Mesothelial cell of epicardium (in vitro differentiated cells): Measurements from ENCODE around the gene HERPUD2. TPM values are rescaled to one million over a fixed set of nuclear protein-coding genes. Genes with fewer than 3 reads are reported as not detected.

ENCODE experiments used
- DNase-seq, 2 experiments: peaks; one replicate each; pipeline ENCODE4 v3.0.0; 2021; ENCODE audit warnings: low spot score in 2 of 2; ENCODE audit not compliant: unreplicated experiment in 2 of 2
- H3K27ac Mint-ChIP-seq: 2 replicates; pipeline ENCODE4 v1.8.0; 2021; ENCODE audit warnings: mixed read lengths
- H3K27me3 Mint-ChIP-seq: 2 replicates; pipeline ENCODE4 v1.8.0; 2021; ENCODE audit warnings: low read depth, mixed read lengths
- H3K36me3 Mint-ChIP-seq: 2 replicates; pipeline ENCODE4 v1.8.0; 2021; ENCODE audit warnings: mixed read lengths
- H3K4me1 Mint-ChIP-seq: 2 replicates; pipeline ENCODE4 v1.8.0; 2021; ENCODE audit warnings: mixed read lengths
- H3K4me3 Mint-ChIP-seq: 2 replicates; pipeline ENCODE4 v1.8.0; 2021; ENCODE audit warnings: mild to moderate bottlenecking, moderate library complexity, mixed read lengths
- H3K9me3 Mint-ChIP-seq: 2 replicates; pipeline ENCODE4 v1.8.0; 2021; ENCODE audit warnings: mixed read lengths
- total RNA-seq: library from RNA; stranded (reverse); gene quantifications from 3 replicates; pipeline ENCODE4 v1.2.1, GENCODE V29; 2021
- TF ChIP-seq, protein P1 (sequence below): fragments of 200-600 bp; sonication (generic); IDR thresholded peaks from one replicate; pipeline ENCODE4 v1.5.0; 2021; ENCODE audit warnings: antibody characterized with exemption; ENCODE audit not compliant: unreplicated experiment

The HERPUD2 gene
- total RNA-seq, 1 donor from 2014 or later: 32.4 TPM

DNA sequence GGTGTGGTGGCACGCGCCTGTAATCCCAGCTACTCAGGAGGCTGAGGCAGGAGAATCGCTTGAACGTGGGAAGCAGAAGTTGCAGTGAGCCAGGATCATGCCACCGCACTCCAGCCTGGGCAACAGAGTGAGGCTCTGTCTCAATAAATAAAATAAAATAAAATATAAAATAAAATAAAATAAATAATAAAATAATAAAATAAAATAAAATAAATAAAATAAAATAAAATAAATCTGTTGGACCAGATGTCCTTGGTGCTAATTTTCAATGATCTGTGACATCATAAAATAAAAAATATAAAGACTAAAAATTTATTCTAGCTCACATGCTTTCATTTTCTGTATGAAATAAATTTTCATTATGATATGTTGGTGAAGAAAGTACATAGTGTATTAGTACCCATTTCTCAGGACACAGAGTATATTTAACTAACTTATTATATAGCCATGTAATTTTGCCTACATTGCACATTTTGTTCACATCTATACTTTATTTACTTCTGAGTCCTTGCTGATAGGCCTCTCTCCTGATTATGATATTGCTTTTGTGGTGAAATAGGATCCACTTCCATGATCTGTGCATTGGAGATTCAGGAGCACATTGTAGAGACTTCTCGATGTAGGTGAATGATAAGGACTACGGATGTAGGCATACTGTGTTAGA, 17.8 kb upstream of the HERPUD2 start:
- peaks cover 23% of the 10 kb centered on the region for H3K4me1 Mint-ChIP-seq
- H3K9me3 Mint-ChIP-seq: no peaks in the 10 kb centered on the region
- H3K27ac Mint-ChIP-seq: no peak overlapping the region
- no peak overlapping the region for H3K4me3 Mint-ChIP-seq
- no peaks in the 10 kb centered on the region for H3K27me3 Mint-ChIP-seq
- TF ChIP-seq, protein P1, sequence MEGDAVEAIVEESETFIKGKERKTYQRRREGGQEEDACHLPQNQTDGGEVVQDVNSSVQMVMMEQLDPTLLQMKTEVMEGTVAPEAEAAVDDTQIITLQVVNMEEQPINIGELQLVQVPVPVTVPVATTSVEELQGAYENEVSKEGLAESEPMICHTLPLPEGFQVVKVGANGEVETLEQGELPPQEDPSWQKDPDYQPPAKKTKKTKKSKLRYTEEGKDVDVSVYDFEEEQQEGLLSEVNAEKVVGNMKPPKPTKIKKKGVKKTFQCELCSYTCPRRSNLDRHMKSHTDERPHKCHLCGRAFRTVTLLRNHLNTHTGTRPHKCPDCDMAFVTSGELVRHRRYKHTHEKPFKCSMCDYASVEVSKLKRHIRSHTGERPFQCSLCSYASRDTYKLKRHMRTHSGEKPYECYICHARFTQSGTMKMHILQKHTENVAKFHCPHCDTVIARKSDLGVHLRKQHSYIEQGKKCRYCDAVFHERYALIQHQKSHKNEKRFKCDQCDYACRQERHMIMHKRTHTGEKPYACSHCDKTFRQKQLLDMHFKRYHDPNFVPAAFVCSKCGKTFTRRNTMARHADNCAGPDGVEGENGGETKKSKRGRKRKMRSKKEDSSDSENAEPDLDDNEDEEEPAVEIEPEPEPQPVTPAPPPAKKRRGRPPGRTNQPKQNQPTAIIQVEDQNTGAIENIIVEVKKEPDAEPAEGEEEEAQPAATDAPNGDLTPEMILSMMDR: no peak
- H3K36me3 Mint-ChIP-seq: no peaks in the 10 kb centered on the region
- DNase-seq: no peak

DNA sequence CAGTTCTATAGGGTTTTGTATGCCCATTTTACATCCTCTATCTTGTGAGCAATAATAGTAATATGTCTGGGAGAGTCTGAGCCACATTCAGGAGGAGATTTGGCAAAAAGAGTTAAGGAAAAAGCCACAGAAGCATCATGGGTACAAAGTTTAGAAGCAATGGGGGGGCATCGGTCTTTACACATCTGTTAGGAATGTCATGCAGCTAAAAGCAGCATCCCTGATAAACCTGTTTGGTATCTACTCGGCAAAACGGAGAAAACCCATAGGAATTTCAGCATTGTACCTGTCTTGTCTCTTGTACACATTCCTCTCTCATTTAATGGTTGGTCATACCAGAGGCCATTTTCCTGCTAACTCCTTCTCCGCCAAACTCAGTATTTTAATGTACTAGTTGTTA, 12.5 kb upstream of the HERPUD2 start:
- H3K4me1 Mint-ChIP-seq: peaks cover 17% of the 10 kb centered on the region
- no peak overlapping the region for H3K27ac Mint-ChIP-seq
- no peak for DNase-seq
- no peaks in the 10 kb centered on the region for H3K9me3 Mint-ChIP-seq
- no peak overlapping the region for H3K4me3 Mint-ChIP-seq
- no peaks in the 10 kb centered on the region for H3K27me3 Mint-ChIP-seq
- TF ChIP-seq, protein P1: no peak
- no peaks in the 10 kb centered on the region for H3K36me3 Mint-ChIP-seq

DNA sequence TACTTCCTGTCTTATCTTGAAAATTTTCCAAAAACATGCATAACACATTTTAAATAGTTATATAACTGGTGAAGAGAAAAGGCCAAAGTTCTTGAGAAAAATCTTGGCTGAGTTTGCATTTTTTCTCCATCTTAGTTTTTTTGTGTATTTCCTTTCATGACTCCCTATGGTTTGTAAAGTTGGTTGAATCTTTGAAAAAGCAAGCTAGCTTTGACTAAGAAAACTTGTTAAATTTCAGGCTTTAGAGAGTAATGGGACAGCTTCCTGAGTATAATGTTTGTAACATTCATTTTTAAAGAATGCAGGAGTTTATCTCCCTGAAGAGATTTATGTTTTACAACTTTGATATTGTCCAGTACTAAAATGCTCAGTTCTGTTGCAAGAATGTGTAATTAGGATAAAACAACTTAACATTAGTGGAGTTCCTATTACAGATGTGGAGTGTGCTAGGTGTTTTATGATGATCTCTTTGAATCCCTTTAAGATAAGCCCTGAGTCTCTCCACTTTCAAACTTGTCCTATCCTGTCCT, 11.1 kb upstream of the HERPUD2 start:
- Mint-ChIP-seq H3K36me3 (no peaks in the 10 kb centered on the region), H3K9me3 (no peaks in the 10 kb centered on the region), H3K4me3 (no peak overlapping the region), H3K27ac (peak overlapping the region; percentile 75), H3K27me3 (no peaks in the 10 kb centered on the region), H3K4me1 (peaks cover 17% of the 10 kb centered on the region)
- DNase-seq: no peak
- TF ChIP-seq, protein P1: no peak

DNA sequence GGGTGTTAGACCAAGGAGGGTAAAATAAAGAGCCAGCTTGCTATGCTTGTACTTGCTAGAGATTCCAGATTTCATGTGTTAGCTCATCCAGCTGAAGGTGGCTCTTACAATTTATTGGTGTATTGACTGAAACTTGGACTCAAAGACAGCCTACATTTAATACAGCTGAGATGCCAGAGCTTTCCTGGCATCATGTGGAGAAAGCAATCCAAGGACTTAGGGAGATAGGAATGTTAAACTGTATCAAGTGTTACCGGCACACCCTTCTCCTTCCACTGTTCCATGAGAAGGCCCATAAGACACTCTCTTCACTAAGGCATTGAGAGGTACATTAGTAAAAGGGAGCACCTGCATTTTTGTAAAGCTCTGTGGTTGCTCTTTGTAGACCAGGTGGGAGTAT, 9.3 kb upstream of the HERPUD2 start:
- Mint-ChIP-seq H3K4me3 (no peak overlapping the region), H3K4me1 (peaks cover 11% of the 10 kb centered on the region), H3K9me3 (no peaks in the 10 kb centered on the region), H3K36me3 (no peaks in the 10 kb centered on the region), H3K27ac (no peak overlapping the region), H3K27me3 (no peaks in the 10 kb centered on the region)
- TF ChIP-seq, protein P1: no peak
- DNase-seq: no peak

DNA sequence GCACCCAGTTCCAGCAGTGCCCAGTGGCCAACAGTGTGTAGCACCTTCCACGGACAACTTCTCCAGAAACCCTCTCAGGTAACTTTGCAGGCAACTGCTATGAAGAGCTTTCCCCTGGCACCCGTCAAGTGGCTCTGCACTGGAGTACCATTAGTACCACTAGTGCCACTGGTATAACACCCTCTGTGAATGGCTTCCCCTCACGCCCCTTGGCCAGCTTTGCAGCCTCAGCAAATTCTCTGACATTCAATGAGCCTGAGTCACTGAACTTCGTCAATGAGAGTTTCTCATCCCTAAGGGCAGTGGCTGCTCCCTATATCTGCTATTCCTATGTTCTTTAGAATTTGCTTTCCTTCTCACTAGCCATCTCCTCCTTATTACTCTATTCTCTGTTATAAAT, 7.6 kb upstream of the HERPUD2 start:
- Mint-ChIP-seq H3K4me1 (peaks cover 11% of the 10 kb centered on the region), H3K27ac (no peak overlapping the region), H3K9me3 (no peaks in the 10 kb centered on the region), H3K4me3 (no peak overlapping the region), H3K27me3 (no peaks in the 10 kb centered on the region), H3K36me3 (no peaks in the 10 kb centered on the region)
- DNase-seq: no peak
- TF ChIP-seq, protein P1: no peak
